Naive thymus-derived CD4-positive, alpha-beta T cell (primary cell): ENCODE results near the gene MACC1. TPM values are rescaled to one million over a fixed set of nuclear protein-coding genes. Genes with fewer than 3 reads are reported as not detected.

Experiments
- ATAC-seq: fragments of 150-1000 bp; cut with Tn5 transposase; 2 replicates; pipeline ENCODE4 v1.10.0; 2021; ENCODE audit warnings: mild to moderate bottlenecking, moderate library complexity
- CTCF ChIA-PET: fragments of 350-600 bp; sonication (Branson Sonifier 250); formaldehyde crosslinking; loops from one replicate; lab custom pipeline; 2021; ENCODE audit warnings: antibody characterized with exemption; lab: Charles Lee
- POLR2A ChIA-PET: fragments of 350-600 bp; sonication (Branson Sonifier 250); formaldehyde crosslinking; loops from one replicate; lab custom pipeline; 2021; ENCODE audit warnings: antibody characterized with exemption, inconsistent platforms; lab: Charles Lee
- DNase-seq, 9 donors: peaks; one replicate each; pipeline versions ENCODE4 v3.0.0 to v3.0.0-alpha.2; 2020 to 2022; ENCODE audit warnings: mixed read lengths in 1 of 9
- H3K27ac ChIP-seq: one replicate; pipeline ENCODE4 v1.7.0; 2013; ENCODE audit warnings: mild to moderate bottlenecking, low read depth, low read length, moderate library complexity
- H3K27me3 ChIP-seq, 2 donors: one replicate each; pipeline ENCODE4 v1.7.0; 2013; ENCODE audit warnings: low read length in 2 of 2, mild to moderate bottlenecking in 2 of 2, moderate library complexity in 2 of 2; ENCODE audit not compliant: control insufficient read depth in 2 of 2, insufficient read depth in 2 of 2
- H3K36me3 ChIP-seq, 3 experiments: 1 replicate in 2 of 3; 2 replicates in 1 of 3; pipeline ENCODE4 v1.7.0; 2013; ENCODE audit warnings: low read length in 3 of 3, mild to moderate bottlenecking in 3 of 3, moderate library complexity in 1 of 3; ENCODE audit not compliant: insufficient read depth in 3 of 3, control insufficient read depth in 2 of 3
- H3K4me1 ChIP-seq, 2 donors: one replicate each; pipeline ENCODE4 v1.7.0; 2013; ENCODE audit warnings: low read length in 2 of 2, mild to moderate bottlenecking in 2 of 2, moderate library complexity in 1 of 2; ENCODE audit not compliant: control insufficient read depth in 2 of 2, insufficient read depth in 2 of 2
- H3K4me3 ChIP-seq: 2 replicates; pipeline ENCODE4 v1.7.0; 2013; ENCODE audit warnings: mild to moderate bottlenecking, low read length
- H3K9me3 ChIP-seq, 3 experiments: 1 replicate in 2 of 3; 2 replicates in 1 of 3; pipeline ENCODE4 v1.7.0; 2013; ENCODE audit warnings: low read length in 3 of 3; ENCODE audit not compliant: control insufficient read depth in 2 of 3
- H3K27ac Mint-ChIP-seq, 9 donors: one replicate each; pipeline ENCODE4 v1.8.0; 2020 to 2022; ENCODE audit warnings: mixed read lengths in 9 of 9, mild to moderate bottlenecking in 8 of 9, moderate library complexity in 5 of 9, inconsistent platforms in 2 of 9
- H3K27me3 Mint-ChIP-seq, 5 donors: one replicate each; pipeline ENCODE4 v1.8.0; 2021 to 2022; ENCODE audit warnings: mixed read lengths in 5 of 5, mild to moderate bottlenecking in 1 of 5
- H3K36me3 Mint-ChIP-seq, 5 donors: one replicate each; pipeline ENCODE4 v1.8.0; 2020 to 2022; ENCODE audit warnings: mixed read lengths in 5 of 5, mild to moderate bottlenecking in 3 of 5, inconsistent platforms in 1 of 5
- H3K4me1 Mint-ChIP-seq, 7 donors: one replicate each; pipeline ENCODE4 v1.8.0; 2020 to 2022; ENCODE audit warnings: mixed read lengths in 7 of 7, mild to moderate bottlenecking in 3 of 7, inconsistent platforms in 1 of 7
- H3K4me3 Mint-ChIP-seq, 10 donors: one replicate each; pipeline ENCODE4 v1.8.0; 2020 to 2022; ENCODE audit warnings: mild to moderate bottlenecking in 10 of 10, mixed read lengths in 10 of 10, moderate library complexity in 6 of 10, inconsistent platforms in 2 of 10
- H3K9me3 Mint-ChIP-seq, 11 donors: one replicate each; pipeline ENCODE4 v1.8.0; 2020 to 2022; ENCODE audit warnings: mixed read lengths in 11 of 11, mild to moderate bottlenecking in 4 of 11, inconsistent platforms in 1 of 11, moderate library complexity in 1 of 11
- intact Hi-C, 2 donors: fragments of 100-400 bp; cut with micrococcal nuclease; formaldehyde crosslinking; loops; one replicate each; pipeline ENCODE4 v1.15.1; 2023
- polyA plus RNA-seq, 2 donors: library from polyadenylated mRNA; unstranded; fragments of 300-500 nt; fragmentation: Illumina TruSeq; gene quantifications; one replicate each; pipeline ENCODE4 v1.2.3, GENCODE V29; 2021
- total RNA-seq, 6 experiments: library from RNA in 5 of 6; stranded (reverse) in 5 of 6; gene quantifications; 1 replicate in 5 of 6; 2 replicates in 1 of 6; pipeline ENCODE4 v1.2.3 and lab custom pipeline; 2021 to 2026

The MACC1 gene
- total and polyA plus RNA-seq, 7 experiments from 2014 or later: 0.03 to 0.24 (median 0.13) TPM

DNA sequence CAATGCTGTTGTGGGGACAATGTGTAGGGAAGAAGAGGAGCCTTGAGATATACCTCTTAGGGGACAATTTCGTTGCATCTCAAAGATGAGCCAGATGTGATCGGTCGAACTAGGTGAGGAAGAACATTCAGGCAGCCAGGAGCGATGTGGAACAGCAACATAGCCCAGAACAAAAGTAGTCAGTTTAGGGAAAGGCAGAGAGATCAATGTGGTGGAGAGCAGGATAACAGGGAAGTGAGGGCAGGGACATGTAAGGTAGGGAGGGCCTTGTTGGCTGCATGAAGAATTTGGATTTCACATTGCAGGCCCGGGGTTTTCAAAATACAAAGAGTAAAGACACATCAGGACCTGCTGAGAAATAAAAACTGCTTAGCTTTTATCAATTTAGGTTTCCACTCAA, 29.1 kb upstream of the MACC1 start:
- H3K27me3 Mint-ChIP-seq: peaks cover 0 to 3% (median 0%) of the 10 kb centered on the region in 5 donors
- H3K27ac ChIP-seq: no peak overlapping the region
- intact Hi-C loops: no loop called here
- H3K27ac Mint-ChIP-seq: peak overlapping the region in 1 of 9 donors; percentile 8
- H3K9me3 ChIP-seq: no peaks in the 10 kb centered on the region
- peaks cover 0 to 5% (median 0%) of the 10 kb centered on the region in 11 donors for H3K9me3 Mint-ChIP-seq
- no peaks in the 10 kb centered on the region for H3K27me3 ChIP-seq
- H3K4me1 ChIP-seq: no peaks in the 10 kb centered on the region
- DNase-seq (no peak), ATAC-seq (no peak)
- POLR2A ChIA-PET: no interaction called here
- H3K4me3 Mint-ChIP-seq: no peak overlapping the region
- no peaks in the 10 kb centered on the region for H3K36me3 ChIP-seq
- CTCF ChIA-PET: no interaction called here
- no peak overlapping the region for H3K4me3 ChIP-seq
- H3K36me3 Mint-ChIP-seq: no peaks in the 10 kb centered on the region
- no peaks in the 10 kb centered on the region for H3K4me1 Mint-ChIP-seq

DNA sequence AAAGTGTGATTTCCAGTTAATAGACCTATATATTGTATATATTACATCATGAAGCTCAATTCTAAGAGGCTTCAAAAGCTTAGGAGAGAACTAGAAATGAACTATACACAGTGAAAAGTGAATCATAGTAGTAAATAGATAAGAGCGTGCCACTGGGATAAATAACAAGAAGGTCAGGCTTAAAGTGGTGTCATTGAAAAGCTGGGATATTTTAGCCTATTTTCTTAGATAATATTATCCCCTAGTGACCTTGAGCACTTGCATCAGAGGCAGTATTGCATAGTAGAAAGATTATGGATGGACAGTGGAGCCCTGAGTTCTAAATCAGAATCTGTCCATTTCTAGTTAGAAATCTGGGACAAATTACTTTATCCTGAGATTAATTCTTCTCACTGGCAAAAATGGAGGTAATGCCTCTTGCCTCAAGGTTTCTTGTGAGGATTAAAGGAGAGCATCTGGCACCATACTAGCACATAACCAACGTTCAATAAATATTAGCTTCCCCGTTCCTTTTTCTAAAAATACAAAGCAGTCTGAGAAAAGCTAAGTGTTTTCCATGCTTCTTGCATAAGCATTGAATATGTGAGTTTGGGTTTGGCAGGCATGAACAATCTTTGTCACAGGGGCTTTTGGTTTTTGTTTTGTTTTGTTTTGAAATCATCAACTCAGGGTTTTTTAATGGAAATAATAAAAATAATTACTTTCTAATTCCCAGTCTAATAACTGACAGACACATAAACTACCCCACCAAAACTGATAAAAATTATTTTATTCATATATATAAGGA, 27.3 kb upstream of the MACC1 start:
- DNase-seq (no peak), ATAC-seq (no peak)
- peaks cover 0 to 5% (median 0%) of the 10 kb centered on the region in 11 donors for H3K9me3 Mint-ChIP-seq
- ChIA-PET POLR2A (no interaction called here), CTCF (no interaction called here)
- no peaks in the 10 kb centered on the region for H3K36me3 Mint-ChIP-seq
- H3K4me1 Mint-ChIP-seq: peaks cover 0 to 1% (median 0%) of the 10 kb centered on the region in 7 donors
- intact Hi-C loops: no loop called here
- peaks cover 0 to 3% (median 0%) of the 10 kb centered on the region in 5 donors for H3K27me3 Mint-ChIP-seq
- H3K4me3 ChIP-seq: no peak overlapping the region
- H3K27ac ChIP-seq: no peak overlapping the region
- H3K4me1 ChIP-seq: no peaks in the 10 kb centered on the region
- no peaks in the 10 kb centered on the region for H3K36me3 ChIP-seq
- no peak overlapping the region for H3K27ac Mint-ChIP-seq
- H3K27me3 ChIP-seq: no peaks in the 10 kb centered on the region
- H3K9me3 ChIP-seq: no peaks in the 10 kb centered on the region
- H3K4me3 Mint-ChIP-seq: no peak overlapping the region

DNA sequence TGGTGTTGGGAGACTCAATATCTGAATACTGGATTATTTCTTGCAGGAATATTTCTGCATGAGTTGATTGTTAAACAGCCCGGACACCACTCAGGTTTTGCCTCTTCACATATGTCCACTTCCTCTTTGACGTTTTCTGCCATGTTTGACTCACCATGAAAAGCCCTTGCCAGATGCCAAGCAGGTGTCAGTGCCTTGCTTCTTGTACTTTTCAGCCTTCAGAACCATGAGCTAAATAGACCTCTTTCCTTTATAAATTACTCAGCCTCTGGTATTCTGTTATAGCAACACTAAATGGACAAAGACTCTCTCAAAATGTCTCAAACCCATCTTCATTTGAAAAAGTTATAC, 24.7 kb upstream of the MACC1 start:
- H3K27me3 ChIP-seq: no peaks in the 10 kb centered on the region
- H3K27me3 Mint-ChIP-seq: peaks cover 0 to 3% (median 0%) of the 10 kb centered on the region in 5 donors
- H3K4me1 Mint-ChIP-seq: peaks cover 0 to 2% (median 0%) of the 10 kb centered on the region in 7 donors
- H3K9me3 ChIP-seq: no peaks in the 10 kb centered on the region
- no peak overlapping the region for H3K4me3 ChIP-seq
- DNase-seq: no peak
- intact Hi-C loops: no loop called here
- H3K27ac Mint-ChIP-seq: no peak overlapping the region
- no peak for ATAC-seq
- no peak overlapping the region for H3K27ac ChIP-seq
- ChIA-PET CTCF (no interaction called here), POLR2A (interaction anchor here (0.5 kb wide), 1 partner anchor 180 kb away, joined by 3 read pairs; no protein-coding TSS in a partner anchor)
- peaks cover 0 to 5% (median 0%) of the 10 kb centered on the region in 11 donors for H3K9me3 Mint-ChIP-seq
- H3K4me1 ChIP-seq: no peaks in the 10 kb centered on the region
- no peaks in the 10 kb centered on the region for H3K36me3 ChIP-seq
- H3K36me3 Mint-ChIP-seq: no peaks in the 10 kb centered on the region
- H3K4me3 Mint-ChIP-seq: no peak overlapping the region

DNA sequence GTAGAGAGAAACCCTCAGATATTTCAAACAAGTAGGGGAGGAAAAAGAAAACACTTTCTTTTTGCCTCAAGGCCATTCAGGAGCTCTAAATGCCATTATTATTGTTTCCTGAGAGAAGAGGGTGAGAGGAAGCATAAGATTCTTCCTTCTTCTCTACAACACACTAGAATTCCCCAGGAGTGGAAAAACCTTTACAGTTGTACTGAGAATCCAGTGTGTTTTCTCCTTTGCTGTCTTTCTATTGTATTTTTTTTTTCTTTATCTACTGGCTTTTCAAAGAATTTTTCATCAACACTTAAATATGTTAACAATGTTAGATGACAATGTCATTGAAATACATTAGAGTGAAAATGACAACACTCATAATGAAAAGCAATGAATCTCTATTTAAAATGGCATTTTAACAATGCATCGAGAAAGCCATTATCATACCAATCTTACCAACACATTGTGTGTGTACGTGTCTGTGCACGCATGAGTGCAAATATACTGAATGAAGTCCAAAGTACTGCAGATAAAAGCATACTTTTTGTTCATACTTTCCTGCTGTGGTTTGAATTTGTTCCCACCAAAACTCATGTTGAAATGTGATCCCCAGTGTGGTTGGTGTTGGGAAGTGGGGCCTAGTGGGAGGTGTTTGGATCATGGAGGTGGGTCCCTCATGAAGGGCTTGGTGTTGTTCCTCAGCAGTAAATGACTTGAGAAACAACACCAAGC, 24.2 kb upstream of the MACC1 start:
- H3K4me1 Mint-ChIP-seq: peaks cover 0 to 2% (median 0%) of the 10 kb centered on the region in 7 donors
- intact Hi-C loops: no loop called here
- DNase-seq (no peak), ATAC-seq (no peak)
- H3K27me3 Mint-ChIP-seq: peaks cover 0 to 3% (median 0%) of the 10 kb centered on the region in 5 donors
- Histone ChIP-seq H3K27ac (no peak overlapping the region), H3K36me3 (no peaks in the 10 kb centered on the region), H3K4me1 (no peaks in the 10 kb centered on the region), H3K27me3 (no peaks in the 10 kb centered on the region), H3K9me3 (no peaks in the 10 kb centered on the region), H3K4me3 (no peak overlapping the region)
- no peak overlapping the region for H3K4me3 Mint-ChIP-seq
- no peak overlapping the region for H3K27ac Mint-ChIP-seq
- CTCF ChIA-PET: no interaction called here
- POLR2A ChIA-PET: no interaction called here
- peaks cover 0 to 8% (median 0%) of the 10 kb centered on the region in 11 donors for H3K9me3 Mint-ChIP-seq
- no peaks in the 10 kb centered on the region for H3K36me3 Mint-ChIP-seq

DNA sequence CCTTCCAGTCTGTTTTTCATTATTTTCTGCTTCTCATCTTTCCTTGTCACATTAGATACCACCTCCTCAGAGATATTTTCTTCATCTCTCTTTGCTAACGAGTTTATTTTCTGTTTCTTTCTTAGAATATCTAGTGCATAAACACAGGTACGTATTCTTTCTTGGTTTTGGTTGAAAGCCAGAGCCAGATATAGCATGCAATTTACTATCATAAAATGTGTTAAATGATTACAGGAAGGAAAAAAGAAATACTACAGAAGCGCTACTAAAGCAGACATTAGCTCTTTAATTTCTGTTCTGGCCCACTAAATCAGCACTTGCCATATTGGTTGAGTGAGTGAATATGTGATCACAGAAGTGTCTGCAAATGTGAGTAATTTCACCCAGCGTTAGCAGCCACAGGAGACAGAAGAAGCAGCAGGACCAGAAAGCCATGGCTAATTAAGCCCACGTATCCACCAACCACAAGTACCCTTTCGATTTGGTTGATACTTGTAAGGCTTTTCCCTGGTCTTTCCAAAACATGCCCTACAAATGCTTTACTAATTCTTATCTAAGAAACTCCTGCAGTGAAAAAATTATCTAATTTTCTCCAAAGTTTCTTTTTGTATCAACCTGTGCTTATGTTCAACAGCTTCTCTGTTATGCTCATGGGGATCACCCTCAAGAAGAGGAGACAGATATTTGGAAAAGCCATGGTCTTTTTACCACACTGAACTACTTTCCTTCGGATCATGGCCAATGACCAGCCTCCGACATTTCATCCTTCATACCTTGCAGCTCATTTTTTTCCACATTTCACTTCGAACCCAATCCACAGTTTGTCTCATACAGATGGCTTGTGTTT, 23.1 kb upstream of the MACC1 start:
- Mint-ChIP-seq H3K4me1 (peaks cover 0 to 2% (median 0%) of the 10 kb centered on the region in 7 donors), H3K9me3 (peaks cover 0 to 6% (median 0%) of the 10 kb centered on the region in 11 donors), H3K4me3 (no peak overlapping the region), H3K27ac (no peak overlapping the region), H3K36me3 (no peaks in the 10 kb centered on the region), H3K27me3 (peaks cover 0 to 6% (median 4%) of the 10 kb centered on the region in 5 donors)
- no peak overlapping the region for H3K27ac ChIP-seq
- H3K4me3 ChIP-seq: no peak overlapping the region
- H3K36me3 ChIP-seq: no peaks in the 10 kb centered on the region
- H3K9me3 ChIP-seq: no peaks in the 10 kb centered on the region
- ATAC-seq (no peak), DNase-seq (no peak)
- POLR2A ChIA-PET: no interaction called here
- intact Hi-C loops: no loop called here
- no peaks in the 10 kb centered on the region for H3K27me3 ChIP-seq
- H3K4me1 ChIP-seq: no peaks in the 10 kb centered on the region
- CTCF ChIA-PET: no interaction called here

DNA sequence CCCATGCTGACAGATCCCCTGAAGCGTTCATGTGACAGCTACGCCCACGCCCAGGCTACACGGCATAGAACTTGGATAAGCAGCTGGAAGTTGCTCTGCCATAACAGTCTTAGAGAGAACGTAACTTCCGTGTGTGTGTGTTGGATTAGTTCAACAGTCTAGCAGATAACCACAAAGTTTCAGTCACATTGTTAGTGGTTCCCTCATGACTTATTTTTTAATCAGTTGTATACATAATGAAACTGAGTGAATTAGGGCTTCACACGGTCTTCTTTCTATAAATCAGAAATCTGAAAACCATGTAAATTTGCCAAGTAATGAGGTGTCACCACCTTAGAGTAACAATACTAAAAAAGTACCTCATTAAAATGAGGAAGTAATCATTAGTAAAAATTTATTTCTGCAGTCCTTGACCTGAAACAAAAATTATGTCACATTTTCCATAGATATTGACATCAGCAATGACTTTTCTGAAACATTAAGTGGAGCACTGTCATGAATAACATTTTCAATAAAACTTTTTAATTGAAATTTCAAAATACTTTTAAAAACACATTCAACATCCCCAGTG, 21.7 kb upstream of the MACC1 start:
- no peaks in the 10 kb centered on the region for H3K27me3 ChIP-seq
- H3K9me3 ChIP-seq: no peaks in the 10 kb centered on the region
- Mint-ChIP-seq H3K9me3 (peaks cover 0 to 6% (median 0%) of the 10 kb centered on the region in 11 donors), H3K27ac (no peak overlapping the region), H3K27me3 (peaks cover 0 to 6% (median 4%) of the 10 kb centered on the region in 5 donors), H3K4me3 (no peak overlapping the region), H3K36me3 (no peaks in the 10 kb centered on the region), H3K4me1 (peaks cover 0 to 2% (median 0%) of the 10 kb centered on the region in 7 donors)
- no peak for DNase-seq
- no peaks in the 10 kb centered on the region for H3K36me3 ChIP-seq
- ChIA-PET POLR2A (no interaction called here), CTCF (no interaction called here)
- peak; percentile 70 for ATAC-seq
- intact Hi-C loops: no loop called here
- H3K27ac ChIP-seq: no peak overlapping the region
- no peaks in the 10 kb centered on the region for H3K4me1 ChIP-seq
- H3K4me3 ChIP-seq: no peak overlapping the region
